ENCODE measurements around the gene C1QTNF6.
A peak's percentile ranks its signal among the peaks of the same experiment; 100 is the strongest.

The C1QTNF6 gene

DNA sequence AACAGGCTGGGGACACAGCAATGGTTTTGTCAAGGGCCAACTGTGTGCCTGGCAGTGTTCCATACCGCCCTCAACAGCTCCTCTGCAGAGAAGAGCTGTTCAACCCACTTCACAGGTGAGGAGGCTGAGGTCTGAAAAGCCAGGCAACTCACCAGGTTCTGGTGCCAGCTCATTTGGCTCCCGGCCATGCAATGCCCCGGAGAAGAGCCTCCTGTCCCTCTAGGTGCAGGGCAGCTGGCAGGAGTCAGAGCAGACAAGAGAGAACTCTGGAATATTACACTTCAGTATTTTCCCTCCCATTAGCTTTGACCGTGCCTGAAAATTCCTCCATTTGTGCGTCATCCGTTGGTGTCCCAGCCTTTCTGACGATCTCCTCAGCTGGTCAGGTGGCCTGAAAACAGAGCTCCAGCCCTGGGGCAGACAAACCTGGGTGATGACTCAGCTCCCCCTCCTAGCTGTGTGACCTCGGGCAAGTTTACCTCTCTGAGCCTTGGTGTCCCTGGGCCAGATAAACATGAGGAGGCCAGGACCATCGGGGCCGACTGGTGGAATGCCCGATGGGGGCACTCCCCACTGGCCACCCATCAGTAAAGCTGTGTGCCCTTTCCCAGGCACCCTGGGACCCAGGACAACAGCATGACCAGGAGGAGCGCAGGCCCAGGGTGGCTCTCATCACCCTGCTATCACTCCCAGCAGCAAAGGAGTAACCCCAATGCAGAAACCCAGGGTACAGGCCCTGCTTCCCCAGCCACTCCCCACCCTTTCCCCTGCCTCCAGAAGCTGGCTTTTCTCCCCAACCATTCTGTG, 9.6 kb upstream of the C1QTNF6 start:
- no peaks in the 10 kb centered on the region for H3K36me3 Mint-ChIP-seq (ENCODE audit: low read depth)

GRCh38 chr22:37196539-37197450, 8.7 kb upstream of the C1QTNF6 start:
- Mint-ChIP-seq H3K4me1 (ENCODE audit: low read depth) (peaks cover 35% of the 10 kb centered on the region), H3K4me3 (no peak overlapping the region), H3K9me3 (no peaks in the 10 kb centered on the region), H3K27me3 (peaks cover 8% of the 10 kb centered on the region), H3K36me3 (ENCODE audit: low read depth) (no peaks in the 10 kb centered on the region), H3K27ac (no peak overlapping the region)
- intact Hi-C loops (cut with micrococcal nuclease) = no loop called here

More for the DNA sequence above, 9.6 kb upstream of the C1QTNF6 start:
- H3K4me1 Mint-ChIP-seq (ENCODE audit: low read depth) = peaks cover 35% of the 10 kb centered on the region
- intact Hi-C loops (cut with micrococcal nuclease) = loop anchor here (1.0 to 2.0 kb wide), 2 partner anchors 31 to 121 kb away; no protein-coding TSS in a partner anchor
- H3K9me3 Mint-ChIP-seq = no peaks in the 10 kb centered on the region
- peaks cover 8% of the 10 kb centered on the region for H3K27me3 Mint-ChIP-seq
- no peak overlapping the region for H3K27ac Mint-ChIP-seq
- no peak overlapping the region for H3K4me3 Mint-ChIP-seq

DNA sequence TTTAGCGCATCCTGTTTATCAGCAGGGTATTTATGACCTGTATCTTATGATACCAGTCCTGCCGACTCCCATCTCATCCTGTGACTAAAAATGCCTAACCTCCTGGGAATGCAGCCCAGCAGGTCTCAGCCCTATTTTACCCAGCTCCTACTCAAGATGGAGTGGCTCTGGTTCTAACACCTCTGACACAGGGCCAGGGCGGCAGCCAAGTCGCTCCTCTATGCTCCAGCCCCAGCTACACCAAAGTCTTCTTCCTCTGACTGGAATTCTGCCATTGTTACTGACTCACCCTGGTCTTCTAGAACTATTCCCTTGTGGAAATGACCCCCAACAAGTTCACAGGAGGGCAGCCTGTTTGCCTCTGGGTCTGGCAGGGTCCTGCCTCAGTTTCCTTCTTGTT, 7.9 kb upstream of the C1QTNF6 start:
- Mint-ChIP-seq H3K36me3 (ENCODE audit: low read depth) (no peaks in the 10 kb centered on the region), H3K27me3 (peaks cover 8% of the 10 kb centered on the region), H3K9me3 (no peaks in the 10 kb centered on the region), H3K4me3 (no peak overlapping the region), H3K27ac (no peak overlapping the region), H3K4me1 (ENCODE audit: low read depth) (peaks cover 33% of the 10 kb centered on the region)
- intact Hi-C loops (cut with micrococcal nuclease) = no loop called here

DNA sequence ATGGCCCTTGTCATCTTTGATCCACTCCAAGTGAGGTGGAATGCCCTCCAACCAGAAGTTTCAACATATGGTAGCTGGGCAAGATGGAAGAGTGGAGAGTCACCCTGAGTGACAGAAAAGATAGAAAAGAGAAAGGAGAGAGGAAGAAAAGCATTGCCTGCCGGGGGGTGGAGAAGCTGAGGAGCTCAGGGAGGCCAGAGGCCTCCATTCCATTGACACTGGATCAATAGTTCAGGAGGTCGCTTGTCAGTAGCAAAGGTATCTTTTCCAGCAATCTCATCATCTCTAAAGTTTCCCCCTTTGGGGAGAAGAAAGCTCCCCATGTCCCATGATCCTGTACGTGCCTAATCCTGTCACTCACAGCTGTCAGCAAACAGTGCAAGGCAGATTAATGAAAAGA, 6.7 kb upstream of the C1QTNF6 start:
- H3K27ac Mint-ChIP-seq = no peak overlapping the region
- peaks cover 8% of the 10 kb centered on the region for H3K27me3 Mint-ChIP-seq
- H3K4me3 Mint-ChIP-seq = no peak overlapping the region
- no peaks in the 10 kb centered on the region for H3K36me3 Mint-ChIP-seq (ENCODE audit: low read depth)
- H3K9me3 Mint-ChIP-seq = no peaks in the 10 kb centered on the region
- H3K4me1 Mint-ChIP-seq (ENCODE audit: low read depth) = peaks cover 26% of the 10 kb centered on the region
- intact Hi-C loops (cut with micrococcal nuclease) = no loop called here

DNA sequence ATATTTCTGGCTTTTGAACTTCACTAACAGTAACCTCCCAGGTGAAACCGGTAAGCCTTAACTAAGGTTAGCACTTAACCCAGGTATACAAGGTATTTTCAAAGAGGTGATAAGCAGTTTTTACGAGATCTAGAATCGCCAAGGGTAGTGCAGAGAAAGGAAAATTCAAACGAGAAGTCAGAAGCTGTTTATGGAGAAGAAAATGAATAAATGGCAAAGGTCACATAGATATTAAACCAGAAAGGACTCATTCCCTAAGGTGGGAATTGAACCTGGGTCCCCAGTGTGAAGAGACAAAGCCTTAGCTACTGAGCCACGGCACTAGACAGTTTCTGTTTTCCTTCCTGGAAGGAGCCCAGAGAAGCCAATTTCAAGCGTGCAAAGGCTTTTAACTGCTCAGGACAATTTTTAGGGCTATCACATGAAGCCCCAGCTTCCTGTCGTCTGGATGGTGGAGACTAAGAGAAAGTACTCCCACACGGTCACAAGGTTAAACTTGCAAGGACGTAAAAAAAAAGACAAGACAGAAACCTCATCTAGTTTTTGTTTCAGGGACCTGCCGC, 5.7 kb upstream of the C1QTNF6 start:
- Mint-ChIP-seq H3K27me3 (peaks cover 8% of the 10 kb centered on the region), H3K27ac (no peak overlapping the region), H3K4me3 (no peak overlapping the region), H3K4me1 (ENCODE audit: low read depth) (peaks cover 16% of the 10 kb centered on the region), H3K9me3 (no peaks in the 10 kb centered on the region), H3K36me3 (ENCODE audit: low read depth) (no peaks in the 10 kb centered on the region)
- intact Hi-C loops (cut with micrococcal nuclease) = no loop called here

DNA sequence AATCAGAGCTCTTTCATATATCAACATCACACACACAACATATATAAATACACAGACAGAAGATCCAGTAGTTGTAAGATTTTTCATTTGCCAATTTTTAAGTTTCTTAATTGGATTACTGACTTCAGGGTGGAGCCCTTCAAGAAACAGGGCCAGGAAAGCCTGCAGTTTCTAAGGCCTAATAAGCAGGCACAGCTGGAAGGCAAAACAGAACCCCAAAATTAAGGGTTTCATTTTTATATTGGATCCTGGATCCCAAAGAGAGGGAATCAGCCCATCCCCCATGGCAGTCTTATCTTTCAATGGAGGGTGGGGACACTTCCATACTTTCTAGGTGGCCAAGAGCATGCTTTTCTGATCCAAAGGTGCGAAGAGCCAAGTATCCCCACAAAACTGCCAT, 4.7 kb upstream of the C1QTNF6 start:
- H3K9me3 Mint-ChIP-seq = no peaks in the 10 kb centered on the region
- peaks cover 20% of the 10 kb centered on the region for H3K4me1 Mint-ChIP-seq (ENCODE audit: low read depth)
- H3K27me3 Mint-ChIP-seq = peaks cover 17% of the 10 kb centered on the region
- no peak overlapping the region for H3K27ac Mint-ChIP-seq
- H3K36me3 Mint-ChIP-seq (ENCODE audit: low read depth) = no peaks in the 10 kb centered on the region
- intact Hi-C loops (cut with micrococcal nuclease) = no loop called here
- H3K4me3 Mint-ChIP-seq = no peak overlapping the region

- H3K36me3 Mint-ChIP-seq (ENCODE audit: low read depth) = no peaks in the 10 kb centered on the region
- no peak overlapping the region for H3K4me3 Mint-ChIP-seq
- H3K9me3 Mint-ChIP-seq = no peaks in the 10 kb centered on the region
- H3K27ac Mint-ChIP-seq = no peak overlapping the region
- intact Hi-C loops (cut with micrococcal nuclease) = no loop called here
- peaks cover 21% of the 10 kb centered on the region for H3K4me1 Mint-ChIP-seq (ENCODE audit: low read depth)
- H3K27me3 Mint-ChIP-seq = peaks cover 20% of the 10 kb centered on the region
These were observed 4.2 kb upstream of the C1QTNF6 start for GRCh38 chr22:37192204-37192603.

- no peaks in the 10 kb centered on the region for H3K36me3 Mint-ChIP-seq (ENCODE audit: low read depth)
- H3K9me3 Mint-ChIP-seq = no peaks in the 10 kb centered on the region
- H3K4me1 Mint-ChIP-seq (ENCODE audit: low read depth) = peaks cover 26% of the 10 kb centered on the region
- no peak overlapping the region for H3K27ac Mint-ChIP-seq
- H3K27me3 Mint-ChIP-seq = peaks cover 23% of the 10 kb centered on the region
- no peak overlapping the region for H3K4me3 Mint-ChIP-seq
- intact Hi-C loops (cut with micrococcal nuclease) = no loop called here
These were observed 2.3 kb upstream of the C1QTNF6 start for GRCh38 chr22:37190262-37190780.

DNA sequence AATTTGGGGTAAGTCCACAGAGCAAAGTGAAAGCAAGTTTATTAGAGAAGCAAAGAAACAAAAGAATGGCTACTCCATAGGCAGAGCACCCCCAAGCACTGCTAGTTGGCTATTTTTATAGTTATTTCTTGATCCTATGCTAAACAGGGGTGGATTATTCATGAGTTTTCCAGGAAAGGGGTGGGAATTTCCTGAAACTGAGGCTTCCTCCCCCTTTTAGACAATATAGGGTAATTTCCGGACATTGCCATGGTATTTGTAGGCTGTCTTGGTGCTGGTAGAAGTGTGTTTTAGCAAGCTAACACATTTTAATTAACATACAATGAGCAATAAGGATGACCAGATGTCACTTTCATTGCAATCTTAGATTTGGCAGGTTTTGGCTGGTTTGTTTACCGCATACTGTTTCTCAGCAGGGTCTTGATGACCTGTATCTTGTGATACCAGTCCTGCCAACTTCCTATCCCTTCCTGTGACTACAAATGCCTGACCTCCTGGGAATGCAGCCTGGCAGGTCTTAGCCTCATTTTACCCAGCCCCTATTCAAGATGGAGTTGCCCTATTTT, 937 bp upstream of the C1QTNF6 start:
- H3K36me3 Mint-ChIP-seq (ENCODE audit: low read depth) = no peaks in the 10 kb centered on the region
- peaks cover 32% of the 10 kb centered on the region for H3K27me3 Mint-ChIP-seq
- no peaks in the 10 kb centered on the region for H3K9me3 Mint-ChIP-seq
- H3K27ac Mint-ChIP-seq = no peak overlapping the region
- peaks cover 26% of the 10 kb centered on the region for H3K4me1 Mint-ChIP-seq (ENCODE audit: low read depth)
- H3K4me3 Mint-ChIP-seq = no peak overlapping the region
- intact Hi-C loops (cut with micrococcal nuclease) = no loop called here

GRCh38 chr22:37187552-37187890, 526 bp downstream of the C1QTNF6 start:
- H3K9me3 Mint-ChIP-seq = no peaks in the 10 kb centered on the region
- peaks cover 36% of the 10 kb centered on the region for H3K27me3 Mint-ChIP-seq
- H3K27ac Mint-ChIP-seq = peak overlapping the region; percentile 30
- intact Hi-C loops (cut with micrococcal nuclease) = no loop called here
- H3K4me3 Mint-ChIP-seq = no peak overlapping the region
- peaks cover 21% of the 10 kb centered on the region for H3K4me1 Mint-ChIP-seq (ENCODE audit: low read depth)
- no peaks in the 10 kb centered on the region for H3K36me3 Mint-ChIP-seq (ENCODE audit: low read depth)

DNA sequence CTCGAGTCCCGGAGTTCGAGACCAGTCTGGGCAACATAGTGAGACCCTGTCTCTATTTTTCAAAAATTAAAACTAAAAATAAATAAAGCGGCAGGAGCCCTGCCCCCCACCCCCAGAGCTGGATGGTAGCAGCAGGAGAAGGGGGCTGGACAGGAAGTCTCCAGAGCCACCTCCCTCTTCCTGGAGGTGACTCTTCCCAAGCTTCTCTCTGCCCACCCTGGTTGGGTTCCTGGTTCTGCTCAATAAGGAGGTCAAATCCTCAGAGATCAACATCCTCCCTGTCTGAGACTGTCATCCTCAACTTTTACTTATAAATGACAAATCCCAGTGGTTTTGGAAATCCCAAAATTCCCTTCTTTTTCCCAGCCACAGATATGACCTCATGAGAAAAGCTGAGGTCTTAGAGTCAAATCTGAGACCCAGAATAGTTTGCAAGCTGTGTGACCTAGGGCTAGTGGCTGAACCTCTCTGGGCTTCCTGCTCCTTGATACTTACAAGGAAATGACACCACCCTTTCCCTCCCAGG, 987 bp downstream of the C1QTNF6 start:
- no peaks in the 10 kb centered on the region for H3K36me3 Mint-ChIP-seq (ENCODE audit: low read depth)
- peak overlapping the region; percentile 30 for H3K27ac Mint-ChIP-seq
- no peak overlapping the region for H3K4me3 Mint-ChIP-seq
- no peaks in the 10 kb centered on the region for H3K9me3 Mint-ChIP-seq
- peaks cover 36% of the 10 kb centered on the region for H3K27me3 Mint-ChIP-seq
- H3K4me1 Mint-ChIP-seq (ENCODE audit: low read depth) = peaks cover 21% of the 10 kb centered on the region
- intact Hi-C loops (cut with micrococcal nuclease) = no loop called here

DNA sequence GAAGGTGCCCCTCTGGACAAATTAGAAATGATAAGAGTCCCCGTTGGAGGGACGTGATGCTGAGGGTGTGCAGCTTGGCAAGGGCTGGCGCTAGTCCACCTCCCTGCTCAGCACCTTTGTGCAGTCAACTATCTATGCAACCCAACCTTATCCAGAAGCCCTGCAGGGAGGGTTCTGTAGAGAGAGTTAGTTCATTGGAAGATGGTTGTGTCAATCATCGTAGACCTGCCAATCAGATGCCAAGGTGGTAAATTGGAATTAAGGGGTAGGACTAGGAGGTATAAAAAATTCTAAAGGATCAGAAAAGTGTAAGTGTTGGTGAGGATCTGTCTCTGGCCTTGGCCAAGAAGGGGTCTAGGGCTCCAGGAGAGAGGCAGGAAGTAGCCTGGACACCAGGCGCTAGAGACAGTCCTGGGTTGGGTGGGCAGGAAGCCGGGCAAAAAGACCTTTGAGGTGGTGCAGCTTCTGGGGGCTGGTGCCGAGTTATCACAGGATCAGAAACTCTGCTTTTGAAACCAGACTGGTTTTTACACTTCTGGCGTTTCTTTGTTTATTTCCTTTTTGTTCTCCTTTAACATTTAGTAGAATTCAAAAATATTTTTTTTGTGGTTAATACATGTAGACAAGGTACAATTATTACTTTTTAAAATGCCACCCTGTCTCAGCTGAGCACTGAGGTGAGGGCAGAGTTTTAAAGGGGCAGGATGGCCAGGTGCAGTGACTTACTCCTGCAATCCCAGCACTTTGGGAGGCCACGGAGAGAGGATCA, 1.6 kb downstream of the C1QTNF6 start:
- H3K36me3 Mint-ChIP-seq (ENCODE audit: low read depth) = no peaks in the 10 kb centered on the region
- H3K4me1 Mint-ChIP-seq (ENCODE audit: low read depth) = peaks cover 21% of the 10 kb centered on the region
- no peaks in the 10 kb centered on the region for H3K9me3 Mint-ChIP-seq
- no peak overlapping the region for H3K27ac Mint-ChIP-seq
- H3K27me3 Mint-ChIP-seq = peaks cover 36% of the 10 kb centered on the region
- H3K4me3 Mint-ChIP-seq = no peak overlapping the region
- intact Hi-C loops (cut with micrococcal nuclease) = no loop called here

- no peak overlapping the region for H3K4me3 Mint-ChIP-seq
- intact Hi-C loops (cut with micrococcal nuclease) = no loop called here
- no peaks in the 10 kb centered on the region for H3K36me3 Mint-ChIP-seq (ENCODE audit: low read depth)
- peaks cover 37% of the 10 kb centered on the region for H3K27me3 Mint-ChIP-seq
- H3K4me1 Mint-ChIP-seq (ENCODE audit: low read depth) = peaks cover 21% of the 10 kb centered on the region
- no peak overlapping the region for H3K27ac Mint-ChIP-seq
- no peaks in the 10 kb centered on the region for H3K9me3 Mint-ChIP-seq
These were observed 2.3 kb downstream of the C1QTNF6 start for GRCh38 chr22:37185646-37186227.
